Activated CD8-positive, alpha-beta T cell treated with anti-CD3 and anti-CD28 coated beads for 36 hours (primary cell): ENCODE data around the gene CFAP99. TPM values are rescaled to one million over a fixed set of nuclear protein-coding genes. Genes with fewer than 3 reads are reported as not detected.
"Not testable (repeated sequence)": the region's sequence is repeated elsewhere in the genome, so short reads cannot be mapped to it uniquely, and the experiment has no call there.

ENCODE experiments used
- ATAC-seq: fragments of 200-7000 bp; cut with Tn5 transposase; one replicate; pipeline ENCODE4 v1.10.0; 2021; ENCODE audit warnings: mild to moderate bottlenecking, moderate library complexity
- CTCF ChIA-PET: fragments of 350-600 bp; sonication (Branson Sonifier 250); formaldehyde crosslinking; loops from one replicate; lab custom pipeline; 2021; ENCODE audit warnings: antibody characterized with exemption; lab: Charles Lee
- POLR2A ChIA-PET: fragments of 350-600 bp; sonication (Branson Sonifier 250); formaldehyde crosslinking; loops from one replicate; lab custom pipeline; 2021; ENCODE audit warnings: antibody characterized with exemption; lab: Charles Lee
- DNase-seq: peaks from one replicate; pipeline ENCODE4 v3.0.0-alpha.2; 2020
- H3K27ac Mint-ChIP-seq: one replicate; pipeline ENCODE4 v1.8.0; 2021; ENCODE audit warnings: mild to moderate bottlenecking, mixed read lengths
- H3K27me3 Mint-ChIP-seq: one replicate; pipeline ENCODE4 v1.8.0; 2021; ENCODE audit warnings: mixed read lengths
- H3K36me3 Mint-ChIP-seq: one replicate; pipeline ENCODE4 v1.8.0; 2021; ENCODE audit warnings: low read depth, mixed read lengths
- H3K4me1 Mint-ChIP-seq: one replicate; pipeline ENCODE4 v1.8.0; 2021; ENCODE audit warnings: low read depth, mixed read lengths
- H3K4me3 Mint-ChIP-seq: one replicate; pipeline ENCODE4 v1.8.0; 2021; ENCODE audit warnings: mild to moderate bottlenecking, moderate library complexity, mixed read lengths
- H3K9me3 Mint-ChIP-seq: one replicate; pipeline ENCODE4 v1.8.0; 2021; ENCODE audit warnings: mixed read lengths
- CTCF ChIP-seq: fragments of 200-600 bp; IDR thresholded peaks from one replicate; pipeline ENCODE4 v1.8.0; 2022; ENCODE audit warnings: antibody characterized with exemption, mild to moderate bottlenecking
- intact Hi-C: fragments of 100-400 bp; cut with micrococcal nuclease; formaldehyde crosslinking; loops from one replicate; pipeline ENCODE4 v1.10.0; 2022
- total RNA-seq, 2 experiments: library from RNA; stranded (reverse); gene quantifications; one replicate each; pipeline ENCODE4 v1.2.3, GENCODE V29; 2021

Gene CFAP99
- total RNA-seq, 2 experiments from 2014 or later = not detected

DNA sequence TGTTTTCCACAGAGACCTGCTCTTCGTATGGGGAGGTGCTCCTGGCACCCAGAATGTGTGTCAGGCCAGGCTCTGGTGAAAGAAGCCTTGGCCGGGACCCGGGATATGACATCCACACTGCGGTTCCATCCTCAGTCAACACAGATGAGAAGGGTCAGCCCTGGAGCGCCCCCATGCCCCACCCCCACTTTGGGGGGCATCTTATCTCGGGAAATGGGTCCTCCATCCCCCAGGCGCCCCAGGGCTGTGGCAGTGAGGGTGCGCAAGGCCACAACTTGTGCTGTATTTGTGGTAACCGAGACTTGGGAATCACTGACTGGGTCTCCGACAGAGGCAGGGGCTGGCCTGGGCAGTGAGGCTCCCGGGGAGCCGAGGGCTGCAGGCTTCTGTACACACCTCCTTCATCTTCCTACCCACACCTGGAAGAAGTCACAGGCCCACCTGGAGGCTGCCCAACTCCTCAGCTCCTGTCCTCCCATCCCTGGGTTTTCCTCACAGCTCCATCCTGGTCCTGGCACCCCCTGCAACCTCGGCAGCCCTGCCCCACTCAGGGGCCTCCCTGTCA, 8.0 kb downstream of the CFAP99 start:
- POLR2A ChIA-PET = interaction anchor here (2.0 kb wide), 1 partner anchor 42 kb away, joined by 6 read pairs; the partner anchor contains the start of gene RNF4
- H3K4me1 Mint-ChIP-seq = no peaks in the 10 kb centered on the region
- no peak overlapping the region for H3K27ac Mint-ChIP-seq
- CTCF ChIA-PET = interaction anchor here (1.4 to 1.8 kb wide), 3 partner anchors 8 to 15 kb away, joined by 3 to 7 read pairs (median 6); partner anchors contain the start of genes CFAP99 and ZFYVE28
- DNase-seq (no peak), ATAC-seq (no peak)
- H3K4me3 Mint-ChIP-seq = no peak overlapping the region
- H3K27me3 Mint-ChIP-seq = peaks cover 2% of the 10 kb centered on the region
- TF ChIP-seq CTCF = no peak
- H3K9me3 Mint-ChIP-seq = no peaks in the 10 kb centered on the region
- intact Hi-C loops = no loop called here
- H3K36me3 Mint-ChIP-seq = no peaks in the 10 kb centered on the region

DNA sequence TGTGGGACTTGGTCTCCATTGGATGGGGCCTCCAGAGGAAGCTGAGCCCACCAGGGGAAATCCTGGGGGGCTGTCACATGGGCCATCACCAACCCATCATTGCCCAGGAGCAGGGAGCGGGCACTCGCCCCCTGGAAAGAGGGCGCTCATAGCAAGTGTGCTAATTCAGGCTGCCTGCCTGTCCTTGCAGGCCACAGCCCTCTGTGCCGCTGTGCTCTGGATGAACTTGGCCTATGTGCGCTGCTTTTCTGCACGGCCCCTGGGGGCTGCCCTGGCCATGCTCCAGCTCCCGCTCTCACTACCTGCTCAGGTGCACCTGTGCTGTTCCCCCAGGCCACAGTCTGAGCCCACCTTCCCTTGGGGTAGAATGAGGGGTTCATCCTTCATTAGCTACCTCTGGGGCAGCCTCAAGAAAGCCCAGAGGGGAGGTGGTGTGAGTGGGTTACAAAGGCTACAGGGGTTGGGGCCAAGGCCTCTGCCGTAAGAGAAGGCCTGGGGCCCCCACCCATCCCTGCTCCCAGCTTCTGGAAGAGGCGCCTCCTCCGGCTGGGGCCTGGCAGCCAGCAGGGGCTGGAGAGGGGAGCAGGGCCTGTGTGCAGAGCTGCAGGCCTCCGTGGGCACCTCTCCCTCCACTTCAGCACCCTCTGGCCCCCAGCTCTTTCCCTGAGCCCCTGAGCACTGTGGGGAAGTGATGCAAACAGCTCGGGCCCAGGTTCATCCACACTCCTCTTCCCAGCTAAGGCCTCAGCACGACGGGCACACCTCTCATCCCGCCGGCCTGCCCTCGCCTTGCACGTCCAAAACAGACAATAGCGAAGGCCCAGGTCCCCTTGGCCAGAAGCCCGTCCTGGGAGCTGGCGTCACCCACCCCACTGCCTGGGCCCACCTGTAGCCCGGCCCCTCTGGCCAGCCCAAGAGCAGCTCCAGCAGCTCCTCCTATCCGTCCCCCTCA, 8.9 kb downstream of the CFAP99 start:
- ChIA-PET POLR2A (interaction anchor here (2.0 kb wide), 1 partner anchor 42 kb away, joined by 6 read pairs; the partner anchor contains the start of gene RNF4), CTCF (interaction anchor here (1.0 to 1.8 kb wide), 5 partner anchors 9 to 21 kb away, joined by 3 to 7 read pairs (median 4); partner anchors contain the start of genes CFAP99 and ZFYVE28)
- DNase-seq (no peak), ATAC-seq (no peak)
- H3K9me3 Mint-ChIP-seq = no peaks in the 10 kb centered on the region
- TF ChIP-seq CTCF = no peak
- no peaks in the 10 kb centered on the region for H3K27me3 Mint-ChIP-seq
- H3K4me3 Mint-ChIP-seq = no peak overlapping the region
- no peak overlapping the region for H3K27ac Mint-ChIP-seq
- no peaks in the 10 kb centered on the region for H3K4me1 Mint-ChIP-seq
- intact Hi-C loops = no loop called here
- no peaks in the 10 kb centered on the region for H3K36me3 Mint-ChIP-seq

- Mint-ChIP-seq H3K4me1 (no peaks in the 10 kb centered on the region), H3K27ac (no peak overlapping the region), H3K4me3 (no peak overlapping the region), H3K36me3 (no peaks in the 10 kb centered on the region), H3K9me3 (no peaks in the 10 kb centered on the region), H3K27me3 (no peaks in the 10 kb centered on the region)
- CTCF ChIA-PET = interaction anchor here (1.0 to 5.2 kb wide), 5 partner anchors 10 to 22 kb away, joined by 3 to 22 read pairs (median 4); partner anchors contain the start of genes CFAP99 and ZFYVE28
- TF ChIP-seq CTCF = no peak
- ATAC-seq (no peak), DNase-seq (no peak)
- intact Hi-C loops = no loop called here
- POLR2A ChIA-PET = interaction anchor here (2.0 kb wide), 1 partner anchor 41 kb away, joined by 6 read pairs; the partner anchor contains the start of gene RNF4
Measured at GRCh38 chr4:2428496-2429213, 9.9 kb downstream of the CFAP99 start.

- H3K4me1 Mint-ChIP-seq, DNase-seq, H3K27ac Mint-ChIP-seq, H3K9me3 Mint-ChIP-seq, ATAC-seq, H3K36me3 Mint-ChIP-seq, H3K27me3 Mint-ChIP-seq, intact Hi-C loops, H3K4me3 Mint-ChIP-seq: not testable (repeated sequence)
- ChIA-PET CTCF (interaction anchor here (5.2 kb wide), 1 partner anchor 12 kb away, joined by 22 read pairs; no protein-coding TSS in a partner anchor), POLR2A (interaction anchor here (0.7 kb wide), 1 partner anchor 184 kb away, joined by 3 read pairs; no protein-coding TSS in a partner anchor)
Measured at GRCh38 chr4:2429945-2430757, 11.4 kb downstream of the CFAP99 start.
